Activated naive CD4-positive, alpha-beta T cell treated with anti-CD3 and anti-CD28 coated beads, Interleukin-2, amount 50 U/mL, for 16 hours (primary cell): Measurements from ENCODE around the gene LDAH.
A peak's percentile ranks its signal among the peaks of the same experiment; 100 is the strongest.

Experiments used
- DNase-seq: peaks from one replicate; pipeline ENCODE4 v3.0.0-alpha.2; 2020

Gene LDAH

GRCh38 chr2:20649576-20649975, 173.3 kb downstream of the LDAH start:
- DNase-seq, result no peak

- no peak for DNase-seq
These were observed 174.1 kb downstream of the LDAH start for GRCh38 chr2:20648831-20649230.

- no peak for DNase-seq
These were observed 174.7 kb downstream of the LDAH start for GRCh38 chr2:20648206-20648605.

- no peak for DNase-seq
These were observed 175.2 kb downstream of the LDAH start for GRCh38 chr2:20647738-20648137.

GRCh38 chr2:20647211-20647610, 175.7 kb downstream of the LDAH start:
- no peak for DNase-seq

- DNase-seq, result no peak
These were observed 176.5 kb downstream of the LDAH start for GRCh38 chr2:20646446-20646845.

- no peak for DNase-seq
These were observed 177.1 kb downstream of the LDAH start for GRCh38 chr2:20645761-20646160.

- no peak for DNase-seq
These were observed 177.6 kb downstream of the LDAH start for GRCh38 chr2:20645301-20645701.

- DNase-seq, result no peak
These were observed 179.1 kb downstream of the LDAH start for GRCh38 chr2:20643826-20644225.

GRCh38 chr2:20643060-20643459, 179.8 kb downstream of the LDAH start:
- no peak for DNase-seq

- DNase-seq, result peak; percentile 76
These were observed 180.6 kb downstream of the LDAH start for GRCh38 chr2:20642055-20642971.

GRCh38 chr2:20641123-20641985, 181.5 kb downstream of the LDAH start:
- DNase-seq, result no peak

GRCh38 chr2:20640411-20641122, 182.3 kb downstream of the LDAH start:
- no peak for DNase-seq

GRCh38 chr2:20638646-20639430, 184.1 kb downstream of the LDAH start:
- no peak for DNase-seq

GRCh38 chr2:20638014-20638413, 184.9 kb downstream of the LDAH start:
- no peak for DNase-seq

- no peak for DNase-seq
These were observed 185.8 kb downstream of the LDAH start for GRCh38 chr2:20637147-20637546.

GRCh38 chr2:20635675-20636584, 187.0 kb downstream of the LDAH start:
- peak; percentile 42 for DNase-seq

GRCh38 chr2:20635113-20635510, 187.8 kb downstream of the LDAH start:
- no peak for DNase-seq

- DNase-seq, result no peak
These were observed 188.3 kb downstream of the LDAH start for GRCh38 chr2:20634507-20635112.
